GM18951 (cell line): ENCODE data around the gene HAL.
A peak's percentile ranks its signal among the peaks of the same experiment; 100 is the strongest.

ENCODE experiments used
- POLR2A ChIP-seq: IDR thresholded peaks from 4 replicates; pipeline ENCODE4 v1.6.1; 2011; ENCODE audit warnings: mild to moderate bottlenecking; ENCODE audit not compliant: insufficient read length, insufficient read depth; ENCODE audit errors: extremely low read depth
- in situ Hi-C: fragments of 300-500 bp; cut with MboI; formaldehyde crosslinking; loops from one replicate; pipeline ENCODE4 v1.12.0; 2022; ENCODE audit warnings: low sequenced_read_pairs, mixed read lengths, inconsistent platforms; ENCODE audit not compliant: unreplicated experiment

The HAL gene

GRCh38 chr12:95959107-95959506, 37.0 kb downstream of the HAL start:
- no peak for TF ChIP-seq POLR2A
- in situ Hi-C loops: no loop called here

GRCh38 chr12:95956557-95957145, 39.5 kb downstream of the HAL start:
- TF ChIP-seq POLR2A: no peak
- in situ Hi-C loops: no loop called here

GRCh38 chr12:95955549-95956159, 40.5 kb downstream of the HAL start:
- no peak for TF ChIP-seq POLR2A
- in situ Hi-C loops: no loop called here

GRCh38 chr12:95953000-95953399, 43.1 kb downstream of the HAL start:
- in situ Hi-C loops: no loop called here
- no peak for TF ChIP-seq POLR2A

- in situ Hi-C loops: no loop called here
- TF ChIP-seq POLR2A: no peak
Observed at GRCh38 chr12:95951515-95951914, 44.6 kb downstream of the HAL start.

GRCh38 chr12:95949477-95950206, 46.5 kb downstream of the HAL start:
- TF ChIP-seq POLR2A: no peak
- in situ Hi-C loops: no loop called here

- in situ Hi-C loops: no loop called here
- no peak for TF ChIP-seq POLR2A
Observed at GRCh38 chr12:95944108-95944704, 51.9 kb downstream of the HAL start.

GRCh38 chr12:95943330-95943842, 52.8 kb downstream of the HAL start, which contains the start of gene AMDHD1:
Gene AMDHD1 (plus strand): TSS chr12:95943331. CDS start chr12:95943399, 68 bp downstream.
- TF ChIP-seq POLR2A: no peak
- in situ Hi-C loops: no loop called here

- in situ Hi-C loops: no loop called here
- peak; percentile 68 for TF ChIP-seq POLR2A
Observed at GRCh38 chr12:95942524-95943329, 53.4 kb downstream of the HAL start, which contains the start of gene CCDC38. Gene CCDC38 (minus strand): TSS chr12:95942614. CDS start chr12:95936509, 6,105 bp downstream.

GRCh38 chr12:95942101-95942523, 54.0 kb downstream of the HAL start:
- TF ChIP-seq POLR2A: no peak
- in situ Hi-C loops: no loop called here

GRCh38 chr12:95940514-95940913, 55.6 kb downstream of the HAL start:
- no peak for TF ChIP-seq POLR2A
- in situ Hi-C loops: no loop called here
